ENCODE measurements around the gene ERICH2.

ERICH2 gene

GRCh38 chr2:170817093-170818035, 47.2 kb downstream of the ERICH2 start:
- DNase-seq, result no peak

- DNase-seq, result no peak
Measured at GRCh38 chr2:170818036-170818751, 48.0 kb downstream of the ERICH2 start.

- DNase-seq, result no peak
Measured at GRCh38 chr2:170818752-170819470, 48.7 kb downstream of the ERICH2 start.

- no peak for DNase-seq
Measured at GRCh38 chr2:170819680-170820664, 49.8 kb downstream of the ERICH2 start.

- no peak for DNase-seq
Measured at GRCh38 chr2:170820757-170821530, 50.8 kb downstream of the ERICH2 start.

- DNase-seq, result no peak
Measured at GRCh38 chr2:170821531-170822289, 51.5 kb downstream of the ERICH2 start.

GRCh38 chr2:170822290-170823087, 52.3 kb downstream of the ERICH2 start:
- DNase-seq, result no peak

GRCh38 chr2:170823088-170823897, 53.1 kb downstream of the ERICH2 start:
- DNase-seq, result no peak

- no peak for DNase-seq
Measured at GRCh38 chr2:170823898-170824215, 53.7 kb downstream of the ERICH2 start.

- no peak for DNase-seq
Measured at GRCh38 chr2:170824526-170825015, 54.4 kb downstream of the ERICH2 start.

GRCh38 chr2:170827841-170828532, 57.8 kb downstream of the ERICH2 start:
- DNase-seq, result no peak

- DNase-seq, result no peak
Measured at GRCh38 chr2:170828533-170828916, 58.3 kb downstream of the ERICH2 start.

- no peak for DNase-seq
Measured at GRCh38 chr2:170829036-170829435, 58.9 kb downstream of the ERICH2 start.

GRCh38 chr2:170830166-170830565, 60.0 kb downstream of the ERICH2 start:
- no peak for DNase-seq

- DNase-seq, result no peak
Measured at GRCh38 chr2:170831115-170831514, 60.9 kb downstream of the ERICH2 start.

GRCh38 chr2:170836027-170836426, 65.8 kb downstream of the ERICH2 start:
- no peak for DNase-seq

- no peak for DNase-seq
Measured at GRCh38 chr2:170840717-170841210, 70.6 kb downstream of the ERICH2 start.

- no peak for DNase-seq
Measured at GRCh38 chr2:170842785-170843184, 72.6 kb downstream of the ERICH2 start.
